ENCODE measurements around the gene PVRIG. TPM values are rescaled to one million over a fixed set of nuclear protein-coding genes. Genes with fewer than 3 reads are reported as not detected.
"Not testable (repeated sequence)": the region's sequence is repeated elsewhere in the genome, so short reads cannot be mapped to it uniquely, and the experiment has no call there.

The PVRIG gene
- total and polyA plus RNA-seq, 9 of the 15 experiments (the other 6 are each of a cell fraction or from before 2014, with no cell fraction given), result 0.16 to 0.64 TPM; not detected in 7

- no peak overlapping the region for H3K4me2 ChIP-seq (ENCODE audit: insufficient read depth, low read length)
- H3K4me1 ChIP-seq (replicated peaks in 1 of 2; ENCODE audit: control insufficient read depth in 2 of 2, insufficient read depth in 2 of 2, low read length in 2 of 2), result peaks cover 4 to 15% of the 10 kb centered on the region in 2 experiments; a peak in 4 of 5 replicates
- intact Hi-C loops (cut with micrococcal nuclease) (loop anchor here (1.0 to 10.0 kb wide), 2 partner anchors 26 to 221 kb away; no protein-coding TSS in a partner anchor), in situ Hi-C loops (cut with MboI) (loop anchor here (5.0 to 10.0 kb wide), 2 partner anchors 126 to 221 kb away; no protein-coding TSS in a partner anchor)
- no peaks in the 10 kb centered on the region for H3K36me3 ChIP-seq (ENCODE audit: control insufficient read depth, insufficient read depth, low read length)
- peak overlapping the region in 1 of 2 experiments; percentile 61; a peak in 1 of 4 replicates for H3K9ac ChIP-seq (ENCODE audit: insufficient read depth in 1 of 2, low read depth in 2 of 2, low read length in 2 of 2)
- no peaks in the 10 kb centered on the region for H3K79me2 ChIP-seq (ENCODE audit: control insufficient read depth, insufficient read depth, low read length)
- FAIRE-seq (no peak), ATAC-seq (no peak), DNase-seq (ENCODE audit: extremely low read depth in 1 of 4, low spot score in 3 of 4) (no peak)
- TF ChIP-seq RFX1 (IDR thresholded peaks at IDR 0.05), result peak; percentile 66
- TF ChIP-seq ZNF764 (CRISPR knock-in tag; IDR thresholded peaks at IDR 0.05; ENCODE audit: low read depth), result no peak
- ChIA-PET CTCF (ENCODE audit: low intra/inter-chr PET ratio) (interaction anchor here (0.9 to 5.3 kb wide), 2 partner anchors 60 to 84 kb away, joined by 3 to 54 read pairs; no protein-coding TSS in a partner anchor), POLR2A (no interaction called here)
- no peaks in the 10 kb centered on the region for H3K27me3 ChIP-seq (ENCODE audit: control insufficient read depth in 2 of 2, insufficient read depth in 2 of 2, low read length in 2 of 2)
- BruUV-seq (replicated peaks), result no TSS peak
- peaks cover 4% of the 10 kb centered on the region for H3K9me1 ChIP-seq (ENCODE audit: control insufficient read depth, insufficient read depth, low read length)
- no peaks in the 10 kb centered on the region for H4K20me1 ChIP-seq (replicated peaks; ENCODE audit: control insufficient read depth, insufficient read depth, low read length)
- H2AFZ ChIP-seq (ENCODE audit: low read depth, low read length), result no peak overlapping the region
- no peak overlapping the region for H3K27ac ChIP-seq (ENCODE audit: extremely low read depth, low read depth, low read length)
- H3K9me3 ChIP-seq (replicated peaks; ENCODE audit: control insufficient read depth, insufficient read depth, low read depth, low read length), result no peaks in the 10 kb centered on the region
- H3K4me3 ChIP-seq, result no peak overlapping the region
- WGBS (ENCODE audit: insufficient coverage, low coverage, missing lambda C conversion rate), result 53% methylated on average over 6 of the region's 6 CpGs
Measured at GRCh38 chr7:100215895-100216294, 3.9 kb upstream of the PVRIG start.

- H3K9me3 ChIP-seq (replicated peaks; ENCODE audit: control insufficient read depth, insufficient read depth, low read depth, low read length); H3K4me3 ChIP-seq; POLR2A ChIA-PET; H4K20me1 ChIP-seq (replicated peaks; ENCODE audit: control insufficient read depth, insufficient read depth, low read length); H3K27ac ChIP-seq (ENCODE audit: extremely low read depth, low read depth, low read length); H3K79me2 ChIP-seq (ENCODE audit: control insufficient read depth, insufficient read depth, low read length); H3K9ac ChIP-seq (ENCODE audit: insufficient read depth in 1 of 2, low read depth in 2 of 2, low read length in 2 of 2); H3K4me2 ChIP-seq (ENCODE audit: insufficient read depth, low read length); H3K9me1 ChIP-seq (ENCODE audit: control insufficient read depth, insufficient read depth, low read length); DNase-seq (ENCODE audit: extremely low read depth in 1 of 4, low spot score in 3 of 4); H3K36me3 ChIP-seq (ENCODE audit: control insufficient read depth, insufficient read depth, low read length); H3K27me3 ChIP-seq (ENCODE audit: control insufficient read depth in 2 of 2, insufficient read depth in 2 of 2, low read length in 2 of 2); H2AFZ ChIP-seq (ENCODE audit: low read depth, low read length): not testable (repeated sequence)
- BruUV-seq (replicated peaks), result TSS peak; percentile 35
- intact Hi-C loops (cut with micrococcal nuclease), result loop anchor here (1.0 to 10.0 kb wide), 2 partner anchors 86 to 223 kb away; no protein-coding TSS in a partner anchor
- in situ Hi-C loops (cut with MboI), result loop anchor here (5.0 to 10.0 kb wide), 2 partner anchors 124 to 223 kb away; no protein-coding TSS in a partner anchor
- H3K4me1 ChIP-seq (replicated peaks in 1 of 2; ENCODE audit: control insufficient read depth in 2 of 2, insufficient read depth in 2 of 2, low read length in 2 of 2), result peaks cover 4 to 17% of the 10 kb centered on the region in 2 experiments; a peak in 4 of 5 replicates
- CTCF ChIA-PET (ENCODE audit: low intra/inter-chr PET ratio), result interaction anchor here (0.8 to 5.3 kb wide), 3 partner anchors 28 to 137 kb away, joined by 4 to 54 read pairs (median 5); partner anchors contain the start of gene ZNF3
- FAIRE-seq (peak; percentile 90), ATAC-seq (peak; percentile 67)
- no CpG with 5 or more reads among the region's 5 CpGs for WGBS (ENCODE audit: insufficient coverage, low coverage, missing lambda C conversion rate)
- peak; percentile 2 for TF ChIP-seq CTCFL (IDR thresholded peaks at IDR 0.05; ENCODE audit: borderline replicate concordance, insufficient read depth, low read depth, low read length, poor library complexity, severe bottlenecking)
- TF ChIP-seq SMC3 (conservative IDR thresholded peaks at IDR 0.05; ENCODE audit: insufficient read depth, low read depth, low read length), result peak; percentile 30; the same call in 1 of the 2 replicates
- peak; percentile 34 to 50 (median 45); a peak in 4 of 6 replicates for TF ChIP-seq CTCF (IDR thresholded peaks at IDR 0.05 in 2 of 3, conservative IDR thresholded peaks at IDR 0.05 in 1 of 3; ENCODE audit: insufficient read depth in 2 of 3, low read depth in 1 of 3, low read length in 3 of 3)
Measured at GRCh38 chr7:100217934-100218333, 1.8 kb upstream of the PVRIG start.

Measured in K562 (cell line).